ENCODE results near the gene HINT2. TPM values are rescaled to one million over a fixed set of nuclear protein-coding genes. Genes with fewer than 3 reads are reported as not detected.

HINT2 gene
- total RNA-seq, 3 donors from 2014 or later = 25.0 to 55.7 (median 32.1) TPM

GRCh38 chr9:35793461-35793860 is 21.4 kb downstream of the HINT2 start:
- intact Hi-C loops (cut with DNase I; ENCODE audit: low total_unique reads) = loop anchor here (5.0 kb wide), 1 partner anchor 94 kb away; no protein-coding TSS in a partner anchor
- peak overlapping the region in 1 of 2 donors; percentile 20 for H3K27ac ChIP-seq
- no peaks in the 10 kb centered on the region for H3K36me3 ChIP-seq
- peak overlapping the region in 1 of 3 donors; percentile 31 for H3K4me3 ChIP-seq
- TF ChIP-seq CTCF (IDR thresholded peaks at IDR 0.05) (no peak), POLR2AphosphoS5 (IDR thresholded peaks at IDR 0.05) (no peak), POLR2A (IDR thresholded peaks at IDR 0.05) (no peak)
- no peak for DNase-seq (ENCODE audit: low spot score in 2 of 2)
- no peaks in the 10 kb centered on the region for H3K9me3 ChIP-seq
- H3K4me1 ChIP-seq = peaks cover 0 to 4% of the 10 kb centered on the region in 2 donors
- H3K27me3 ChIP-seq = no peaks in the 10 kb centered on the region

GRCh38 chr9:35792826-35793225 is 22.0 kb downstream of the HINT2 start:
- Histone ChIP-seq H3K4me3 (peak overlapping the region in 2 of 3 donors; percentile 56 to 81), H3K27ac (peak overlapping the region in 1 of 2 donors; percentile 91)
- TF ChIP-seq POLR2A (IDR thresholded peaks at IDR 0.05) (no peak), POLR2AphosphoS5 (IDR thresholded peaks at IDR 0.05) (no peak), CTCF (IDR thresholded peaks at IDR 0.05) (no peak)

GRCh38 chr9:35792024-35792813 is 22.6 kb downstream of the HINT2 start:
- Histone ChIP-seq H3K4me1 (peaks cover 0 to 4% of the 10 kb centered on the region in 2 donors), H3K27me3 (no peaks in the 10 kb centered on the region), H3K9me3 (no peaks in the 10 kb centered on the region), H3K4me3 (peak overlapping the region; percentile 56 to 81 (median 56)), H3K27ac (peak overlapping the region; percentile 52 to 91), H3K36me3 (no peaks in the 10 kb centered on the region)
- DNase-seq (ENCODE audit: low spot score in 2 of 2) = no peak
- intact Hi-C loops (cut with DNase I; ENCODE audit: low total_unique reads) = loop anchor here (5.0 kb wide), 1 partner anchor 95 kb away; no protein-coding TSS in a partner anchor
- TF ChIP-seq CTCF (IDR thresholded peaks at IDR 0.05) (no peak), POLR2A (IDR thresholded peaks at IDR 0.05) (no peak), POLR2AphosphoS5 (IDR thresholded peaks at IDR 0.05) (no peak)

More at GRCh38 chr9:35792826-35793225, 22.0 kb downstream of the HINT2 start:
- Histone ChIP-seq H3K27me3 (no peaks in the 10 kb centered on the region), H3K9me3 (no peaks in the 10 kb centered on the region), H3K36me3 (no peaks in the 10 kb centered on the region), H3K4me1 (peaks cover 0 to 4% of the 10 kb centered on the region in 2 donors)
- no peak for DNase-seq (ENCODE audit: low spot score in 2 of 2)
- intact Hi-C loops (cut with DNase I; ENCODE audit: low total_unique reads) = loop anchor here (5.0 kb wide), 1 partner anchor 94 kb away; no protein-coding TSS in a partner anchor

GRCh38 chr9:35791297-35791921 is 23.4 kb downstream of the HINT2 start, which contains the start of gene NPR2:
Gene NPR2, plus strand, starts transcription at chr9:35791591. Its CDS starts 818 bp downstream, at chr9:35792409.
- H3K4me3 ChIP-seq = peak within 1 kb of the TSS; percentile 56 to 81 (median 56)
- H3K27ac ChIP-seq = peak within 1 kb of the TSS; percentile 54 to 91
- no peak for TF ChIP-seq POLR2A (IDR thresholded peaks at IDR 0.05)
- TF ChIP-seq CTCF (IDR thresholded peaks at IDR 0.05) = no peak
- no peak for TF ChIP-seq POLR2AphosphoS5 (IDR thresholded peaks at IDR 0.05)
- peaks cover 0 to 4% of the 10 kb centered on the region in 2 donors for H3K4me1 ChIP-seq
- H3K27me3 ChIP-seq = no peaks in the 10 kb centered on the region
- no peak for DNase-seq (ENCODE audit: low spot score in 2 of 2)
- H3K9me3 ChIP-seq = no peaks in the 10 kb centered on the region
- intact Hi-C loops (cut with DNase I; ENCODE audit: low total_unique reads) = loop anchor here (5.0 kb wide), 1 partner anchor 96 kb away; no protein-coding TSS in a partner anchor
- no peaks in the 10 kb centered on the region for H3K36me3 ChIP-seq
